COLO668 (cell line): ENCODE results near the gene COMMD6.

Source experiments
- DNase-seq: peaks from one replicate; lab custom pipeline; 2025; ENCODE audit not compliant: unreplicated experiment; lab: John Stamatoyannopoulos, UW

COMMD6 gene

GRCh38 chr13:75530549-75530961, 7.1 kb downstream of the COMMD6 start:
- DNase-seq, result no peak

GRCh38 chr13:75521956-75522355, 15.7 kb downstream of the COMMD6 start:
- no peak for DNase-seq

- DNase-seq, result no peak
Observed at GRCh38 chr13:75518439-75519088, 19.1 kb downstream of the COMMD6 start.

- no peak for DNase-seq
Observed at GRCh38 chr13:75514080-75514995, 23.3 kb downstream of the COMMD6 start.

GRCh38 chr13:75513271-75513670, 24.4 kb downstream of the COMMD6 start:
- no peak for DNase-seq

GRCh38 chr13:75512253-75512652, 25.4 kb downstream of the COMMD6 start:
- no peak for DNase-seq

GRCh38 chr13:75511051-75511625, 26.5 kb downstream of the COMMD6 start:
- no peak for DNase-seq

- no peak for DNase-seq
Observed at GRCh38 chr13:75508002-75508548, 29.6 kb downstream of the COMMD6 start.

- DNase-seq, result no peak
Observed at GRCh38 chr13:75507027-75508001, 30.3 kb downstream of the COMMD6 start.

GRCh38 chr13:75506018-75506417, 31.6 kb downstream of the COMMD6 start:
- no peak for DNase-seq

- no peak for DNase-seq
Observed at GRCh38 chr13:75505327-75505726, 32.3 kb downstream of the COMMD6 start.

- no peak for DNase-seq
Observed at GRCh38 chr13:75495938-75496337, 41.7 kb downstream of the COMMD6 start.

- no peak for DNase-seq
Observed at GRCh38 chr13:75494491-75494890, 43.1 kb downstream of the COMMD6 start.

- no peak for DNase-seq
Observed at GRCh38 chr13:75493156-75493555, 44.5 kb downstream of the COMMD6 start.

- DNase-seq, result no peak
Observed at GRCh38 chr13:75492389-75492788, 45.3 kb downstream of the COMMD6 start.

GRCh38 chr13:75491376-75491775, 46.3 kb downstream of the COMMD6 start:
- DNase-seq, result no peak

- DNase-seq, result no peak
Observed at GRCh38 chr13:75489502-75490263, 48.0 kb downstream of the COMMD6 start.

GRCh38 chr13:75486146-75487062, 51.2 kb downstream of the COMMD6 start:
- DNase-seq, result no peak
